ENCODE results near the gene PRR35. TPM values are rescaled to one million over a fixed set of nuclear protein-coding genes. Genes with fewer than 3 reads are reported as not detected.

PRR35 gene
- total and polyA plus RNA-seq, 2 donors (not counting 3 experiments of a cell fraction or from before 2014, with no cell fraction given): not detected

- CTCF ChIA-PET: interaction anchor here (0.6 kb wide), 1 partner anchor 234 kb away, joined by 3 read pairs; no protein-coding TSS in a partner anchor
These were observed 46.6 kb downstream of the PRR35 start for GRCh38 chr16:606656-607307.

More at GRCh38 chr16:606656-607307, 46.6 kb downstream of the PRR35 start:
- Histone ChIP-seq H3K9me1 (replicated peaks; ENCODE audit: control insufficient read depth, extremely low read depth, insufficient read depth, low read length) (no peaks in the 10 kb centered on the region), H3K4me3 (replicated peaks in 1 of 3; ENCODE audit: insufficient read depth in 1 of 3, low read depth in 1 of 3, low read length in 3 of 3) (no peak overlapping the region), H3K9me3 (replicated peaks; ENCODE audit: control insufficient read depth, insufficient read depth, low read length) (no peaks in the 10 kb centered on the region), H3K27ac (ENCODE audit: insufficient read depth, low read depth, low read length) (no peak overlapping the region), H3K27me3 (ENCODE audit: control insufficient read depth in 2 of 2, insufficient read depth in 2 of 2, low read length in 2 of 2) (no peaks in the 10 kb centered on the region), H3K9ac (replicated peaks; ENCODE audit: extremely low read depth, insufficient read depth, low read length) (no peak overlapping the region), H3K4me2 (ENCODE audit: insufficient read depth, low read length) (no peak overlapping the region), H3K4me1 (ENCODE audit: control insufficient read depth, extremely low read depth, insufficient read depth, low read length) (no peaks in the 10 kb centered on the region), H4K20me1 (replicated peaks; ENCODE audit: control insufficient read depth, extremely low read depth, insufficient read depth, low read length) (no peaks in the 10 kb centered on the region), H2AFZ (ENCODE audit: low read depth, low read length) (no peak overlapping the region), H3K36me3 (ENCODE audit: control insufficient read depth in 2 of 2, extremely low read depth in 1 of 2, insufficient read depth in 2 of 2, low read length in 2 of 2) (no peaks in the 10 kb centered on the region), H3K79me2 (ENCODE audit: control insufficient read depth, insufficient read depth, low read length) (peaks cover 1% of the 10 kb centered on the region)
- dilution Hi-C loops (cut with MboI; ENCODE audit: extremely low pct_ligation_motif_present, low sequenced_read_pairs): no loop called here
- no TSS peak for BruUV-seq (replicated peaks)
- FAIRE-seq (no peak), DNase-seq (ENCODE audit: low read depth, low spot score) (no peak)
- no peak for TF ChIP-seq EZH2 (IDR thresholded peaks at IDR 0.05; ENCODE audit: borderline replicate concordance, low read depth, low read length, severe bottlenecking)
- no peak for TF ChIP-seq GATA2 (IDR thresholded peaks at IDR 0.05; ENCODE audit: insufficient read depth, insufficient read length, low read depth, low read length)
- no peak for TF ChIP-seq POLR2AphosphoS5 (IDR thresholded peaks at IDR 0.05; ENCODE audit: insufficient read depth, low read depth, low read length)
- no peak for TF ChIP-seq FOS (IDR thresholded peaks at IDR 0.05; ENCODE audit: borderline replicate concordance, insufficient read depth, low read length)
- no peak for TF ChIP-seq JUN (IDR thresholded peaks at IDR 0.05; ENCODE audit: borderline replicate concordance, insufficient read depth, insufficient read length, low read depth)
- TF ChIP-seq POLR2A (IDR thresholded peaks at IDR 0.05; ENCODE audit: low read depth, low read length): no peak
- TF ChIP-seq CTCF (IDR thresholded peaks at IDR 0.05; ENCODE audit: extremely low read depth in 1 of 2, insufficient read depth in 1 of 2, low read depth in 1 of 2, low read length in 2 of 2): no peak
- TF ChIP-seq MAX (IDR thresholded peaks at IDR 0.05; ENCODE audit: insufficient read depth, insufficient read length): no peak
- no peak for TF ChIP-seq MYC (IDR thresholded peaks at IDR 0.05; ENCODE audit: low read depth, low read length)
- intact Hi-C loops (cut with micrococcal nuclease): no loop called here
- POLR2A ChIA-PET: no interaction called here

All from endothelial cell of umbilical vein (primary cell).